Fibroblast of villous mesenchyme (primary cell): Measurements from ENCODE around the gene TMEM212. TPM values are rescaled to one million over a fixed set of nuclear protein-coding genes. Genes with fewer than 3 reads are reported as not detected.
"Not testable (repeated sequence)": the region's sequence is repeated elsewhere in the genome, so short reads cannot be mapped to it uniquely, and the experiment has no call there.

Experiments used
- DNase-seq: peaks from one replicate; pipeline ENCODE4 v3.0.0-alpha.2; 2010; ENCODE audit warnings: low read depth
- H3K4me3 ChIP-seq: 2 replicates; pipeline ENCODE4 v1.5.1; 2011; ENCODE audit warnings: low read depth, mild to moderate bottlenecking, low read length
- total RNA-seq: library from RNA; depleted of rRNA; stranded (reverse); fragments of >200 nt; gene quantifications from 2 replicates; pipeline ENCODE4 v1.2.3, GENCODE V29; 2012
- TF ChIP-seq, protein P1 (sequence below): IDR thresholded peaks from 2 replicates; pipeline ENCODE4 v1.5.1; 2012; ENCODE audit warnings: low read depth, mild to moderate bottlenecking, low read length; ENCODE audit not compliant: insufficient read depth

TMEM212 gene
- total RNA-seq, 1 donor: not detected

DNA sequence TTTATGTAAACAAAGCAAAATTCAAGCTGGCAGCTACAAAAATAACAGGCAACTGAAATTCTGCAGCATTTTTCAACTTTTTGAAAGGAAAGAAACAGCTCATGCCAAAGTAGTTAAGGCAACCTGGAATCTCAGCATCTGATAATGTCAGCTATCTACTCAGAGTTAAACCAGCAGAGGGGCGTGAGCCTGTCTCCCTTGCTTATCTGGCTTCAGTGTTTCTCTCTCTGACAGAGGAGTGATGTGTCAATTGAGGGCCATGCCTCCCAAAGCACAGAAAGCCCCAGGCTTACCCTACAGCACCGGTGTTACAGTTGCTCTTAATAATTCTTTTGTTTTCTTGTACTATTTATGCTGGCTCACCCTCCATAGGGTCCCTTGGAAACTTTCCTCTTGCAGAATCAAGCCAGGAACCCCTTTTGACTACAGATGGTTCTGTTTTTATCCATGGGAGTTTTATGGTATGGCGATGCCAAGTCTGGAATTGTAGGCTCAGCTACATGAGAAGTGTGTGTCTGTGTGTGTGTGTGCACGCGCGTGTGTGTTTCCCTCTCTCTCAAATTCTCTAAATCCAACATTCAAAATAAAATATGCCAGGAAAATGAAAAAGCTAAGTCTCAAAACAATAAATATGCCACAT is 7.3 kb downstream of the TMEM212 start:
- TF ChIP-seq, protein P1, sequence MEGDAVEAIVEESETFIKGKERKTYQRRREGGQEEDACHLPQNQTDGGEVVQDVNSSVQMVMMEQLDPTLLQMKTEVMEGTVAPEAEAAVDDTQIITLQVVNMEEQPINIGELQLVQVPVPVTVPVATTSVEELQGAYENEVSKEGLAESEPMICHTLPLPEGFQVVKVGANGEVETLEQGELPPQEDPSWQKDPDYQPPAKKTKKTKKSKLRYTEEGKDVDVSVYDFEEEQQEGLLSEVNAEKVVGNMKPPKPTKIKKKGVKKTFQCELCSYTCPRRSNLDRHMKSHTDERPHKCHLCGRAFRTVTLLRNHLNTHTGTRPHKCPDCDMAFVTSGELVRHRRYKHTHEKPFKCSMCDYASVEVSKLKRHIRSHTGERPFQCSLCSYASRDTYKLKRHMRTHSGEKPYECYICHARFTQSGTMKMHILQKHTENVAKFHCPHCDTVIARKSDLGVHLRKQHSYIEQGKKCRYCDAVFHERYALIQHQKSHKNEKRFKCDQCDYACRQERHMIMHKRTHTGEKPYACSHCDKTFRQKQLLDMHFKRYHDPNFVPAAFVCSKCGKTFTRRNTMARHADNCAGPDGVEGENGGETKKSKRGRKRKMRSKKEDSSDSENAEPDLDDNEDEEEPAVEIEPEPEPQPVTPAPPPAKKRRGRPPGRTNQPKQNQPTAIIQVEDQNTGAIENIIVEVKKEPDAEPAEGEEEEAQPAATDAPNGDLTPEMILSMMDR: no peak
- no peak for DNase-seq
- H3K4me3 ChIP-seq: no peak overlapping the region

DNA sequence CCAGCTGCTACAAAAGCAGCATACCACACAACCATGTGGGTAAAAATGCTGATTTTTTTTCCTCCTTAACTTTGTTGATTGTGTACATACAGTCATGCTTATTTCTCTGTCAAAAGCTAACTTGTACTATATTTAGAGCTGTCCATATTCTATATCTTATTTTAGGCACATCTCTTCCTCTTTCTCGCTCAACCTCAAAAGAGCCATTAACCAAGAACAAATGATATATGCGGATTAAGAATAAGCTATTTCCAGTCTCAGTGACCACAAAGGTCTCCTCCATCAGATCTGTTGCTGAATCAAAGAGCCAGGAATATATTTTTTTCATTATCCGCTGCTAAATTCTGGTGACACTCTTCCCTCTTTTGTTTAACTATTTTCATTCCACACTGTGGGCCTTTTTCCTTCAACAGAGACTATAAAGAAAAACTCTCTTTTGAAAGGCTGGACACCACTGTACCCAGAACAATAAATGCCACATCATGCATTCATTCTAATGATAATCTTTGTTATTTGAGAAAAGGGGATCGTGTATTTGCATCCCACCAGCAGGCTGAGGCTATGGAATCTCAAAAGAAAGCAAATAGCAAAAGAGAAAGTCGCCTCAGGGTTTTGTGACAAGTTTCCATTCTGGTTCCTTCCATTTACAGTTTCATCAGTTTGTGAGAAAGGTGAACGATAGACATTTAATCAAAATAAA is 8.0 kb downstream of the TMEM212 start:
- TF ChIP-seq, protein P1: no peak
- no peak for DNase-seq

DNA sequence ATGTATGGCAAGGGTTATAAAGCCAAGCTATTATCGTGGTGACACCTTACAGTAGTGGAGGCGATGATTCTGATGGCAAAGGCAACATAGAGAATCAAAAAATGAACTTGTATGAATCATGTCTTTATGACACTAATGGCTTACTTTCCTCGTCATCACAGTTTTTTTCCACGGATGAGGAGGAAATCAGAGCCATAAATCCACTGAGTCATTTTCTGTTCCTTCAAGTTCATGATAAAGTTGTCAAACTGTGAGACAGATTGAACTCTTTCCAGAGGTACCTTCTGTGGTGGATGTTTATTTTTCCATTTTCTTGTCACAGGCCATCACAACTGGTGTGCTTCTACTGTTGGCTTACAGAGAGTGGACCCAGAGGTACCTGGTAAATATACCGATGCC is 8.5 kb downstream of the TMEM212 start:
- DNase-seq: peak; percentile 74
- no peak overlapping the region for H3K4me3 ChIP-seq
- TF ChIP-seq, protein P1: no peak

More for the DNA sequence above, 8.0 kb downstream of the TMEM212 start:
- H3K4me3 ChIP-seq: no peak overlapping the region

DNA sequence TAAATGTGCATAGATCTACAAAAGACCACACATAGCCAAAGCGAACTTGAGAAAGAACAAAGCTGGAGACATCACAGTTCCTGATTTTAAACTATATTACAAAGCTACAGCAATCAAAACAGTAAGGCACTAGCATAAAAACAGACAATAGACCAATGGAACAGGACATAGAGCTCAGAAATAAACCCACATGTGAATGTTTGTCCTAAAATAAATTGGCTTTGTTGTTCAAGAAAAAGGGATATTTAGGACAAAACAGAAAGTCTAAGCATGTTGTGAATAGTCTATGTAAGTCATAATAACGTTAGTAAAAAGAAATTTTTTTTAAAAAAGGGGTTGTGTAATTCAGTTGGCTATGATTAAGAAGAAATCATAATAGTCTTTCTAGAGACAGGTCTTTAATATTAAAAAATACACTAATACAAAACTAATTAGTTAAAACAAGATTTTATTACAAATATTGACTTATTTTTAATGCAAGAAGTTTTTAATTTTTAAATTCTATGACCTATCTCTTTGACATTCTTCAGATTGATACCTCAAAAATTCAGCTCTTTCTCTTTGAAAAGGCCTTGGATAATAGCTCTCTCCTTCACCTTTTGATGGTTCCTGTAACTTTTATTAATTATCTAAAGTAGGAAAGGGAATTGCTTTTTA is 11.6 kb downstream of the TMEM212 start:
- TF ChIP-seq, protein P1: no peak
- no peak overlapping the region for H3K4me3 ChIP-seq
- no peak for DNase-seq

DNA sequence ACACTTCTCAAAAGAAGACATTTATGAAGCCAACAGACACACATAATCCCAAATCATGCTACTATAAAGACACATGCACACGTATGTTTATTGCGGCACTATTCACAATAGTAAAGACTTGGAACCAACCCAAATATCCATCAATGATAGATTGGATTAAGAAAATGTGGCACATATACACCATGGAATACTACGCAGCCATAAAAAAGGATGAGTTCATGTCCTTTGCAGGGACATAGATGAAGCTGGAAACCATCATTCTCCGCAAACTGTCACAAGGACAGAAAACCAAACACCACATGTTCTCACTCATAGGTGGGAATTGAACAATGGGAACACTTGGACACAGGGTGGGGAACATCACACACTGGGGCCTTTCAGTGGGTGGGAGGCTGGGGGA is 15.6 kb downstream of the TMEM212 start:
- not testable (repeated sequence) for DNase-seq

DNA sequence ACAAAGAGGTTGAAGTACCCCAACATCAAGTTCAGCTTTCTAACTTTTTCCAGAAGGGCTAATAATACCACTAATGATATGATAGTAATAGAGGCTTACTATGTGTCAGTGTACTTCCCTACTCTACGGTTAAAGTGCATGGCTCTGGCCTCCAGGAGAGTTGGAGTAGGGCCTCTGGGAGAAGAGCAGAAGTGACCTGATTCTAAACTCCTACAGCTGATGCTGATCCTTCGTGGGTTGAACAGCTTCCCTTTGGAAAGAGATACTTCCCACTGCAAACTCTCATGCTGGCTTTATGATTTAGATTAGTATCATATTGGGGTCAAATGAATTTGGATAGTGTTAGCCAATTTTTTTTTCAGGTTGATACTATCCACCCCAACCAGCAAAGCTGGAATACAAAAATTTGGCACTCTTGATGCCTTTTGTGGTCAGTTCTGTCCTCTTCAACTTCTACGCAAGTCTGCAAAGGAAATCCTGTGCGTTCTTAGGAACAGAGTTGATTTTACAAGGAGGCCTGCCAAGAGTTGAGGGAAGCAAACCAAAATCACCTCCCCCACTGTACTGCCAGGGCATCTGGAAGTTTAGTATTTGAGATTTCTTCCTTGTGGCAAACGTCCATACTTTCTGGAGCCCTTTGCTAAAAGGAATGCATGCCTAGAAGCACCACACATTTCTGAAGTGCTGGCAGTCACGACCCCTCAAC is 17.8 kb downstream of the TMEM212 start:
- TF ChIP-seq, protein P1: no peak
- H3K4me3 ChIP-seq: no peak overlapping the region
- peak; percentile 83 for DNase-seq

More for the DNA sequence above, 15.6 kb downstream of the TMEM212 start:
- H3K4me3 ChIP-seq: not testable (repeated sequence)

DNA sequence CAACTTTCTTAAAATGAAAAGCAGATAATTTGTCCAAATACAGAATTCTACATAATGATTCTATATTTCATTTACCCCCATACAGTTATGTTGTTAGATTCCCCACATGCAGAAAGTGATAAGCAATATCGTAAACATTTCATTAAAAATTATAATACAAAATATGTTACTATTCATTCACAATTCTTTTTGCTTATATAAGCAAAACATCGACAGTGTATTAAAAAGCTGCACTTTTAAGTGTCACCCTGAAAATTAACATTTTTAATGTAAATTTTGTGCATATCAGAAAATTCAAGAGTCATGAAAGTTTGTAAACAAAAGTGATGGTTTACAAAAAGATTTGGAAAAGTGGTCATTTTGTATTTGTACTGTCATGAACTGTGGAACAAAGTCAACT is 19.2 kb downstream of the TMEM212 start:
- DNase-seq: no peak
- H3K4me3 ChIP-seq: no peak overlapping the region
- TF ChIP-seq, protein P1: no peak
